Limb (tissue), 2 donors: ENCODE results near the gene SLC46A1.

Experiments
- DNase-seq, 2 donors: peaks; one replicate each; pipeline ENCODE4 v3.0.0-alpha.2; 2016; ENCODE audit errors: extremely low spot score in 2 of 2

The SLC46A1 gene

GRCh38 chr17:28381141-28381825 lies 24.7 kb downstream of the SLC46A1 start:
- DNase-seq: peak in 1 of 2 donors; percentile 47

DNA sequence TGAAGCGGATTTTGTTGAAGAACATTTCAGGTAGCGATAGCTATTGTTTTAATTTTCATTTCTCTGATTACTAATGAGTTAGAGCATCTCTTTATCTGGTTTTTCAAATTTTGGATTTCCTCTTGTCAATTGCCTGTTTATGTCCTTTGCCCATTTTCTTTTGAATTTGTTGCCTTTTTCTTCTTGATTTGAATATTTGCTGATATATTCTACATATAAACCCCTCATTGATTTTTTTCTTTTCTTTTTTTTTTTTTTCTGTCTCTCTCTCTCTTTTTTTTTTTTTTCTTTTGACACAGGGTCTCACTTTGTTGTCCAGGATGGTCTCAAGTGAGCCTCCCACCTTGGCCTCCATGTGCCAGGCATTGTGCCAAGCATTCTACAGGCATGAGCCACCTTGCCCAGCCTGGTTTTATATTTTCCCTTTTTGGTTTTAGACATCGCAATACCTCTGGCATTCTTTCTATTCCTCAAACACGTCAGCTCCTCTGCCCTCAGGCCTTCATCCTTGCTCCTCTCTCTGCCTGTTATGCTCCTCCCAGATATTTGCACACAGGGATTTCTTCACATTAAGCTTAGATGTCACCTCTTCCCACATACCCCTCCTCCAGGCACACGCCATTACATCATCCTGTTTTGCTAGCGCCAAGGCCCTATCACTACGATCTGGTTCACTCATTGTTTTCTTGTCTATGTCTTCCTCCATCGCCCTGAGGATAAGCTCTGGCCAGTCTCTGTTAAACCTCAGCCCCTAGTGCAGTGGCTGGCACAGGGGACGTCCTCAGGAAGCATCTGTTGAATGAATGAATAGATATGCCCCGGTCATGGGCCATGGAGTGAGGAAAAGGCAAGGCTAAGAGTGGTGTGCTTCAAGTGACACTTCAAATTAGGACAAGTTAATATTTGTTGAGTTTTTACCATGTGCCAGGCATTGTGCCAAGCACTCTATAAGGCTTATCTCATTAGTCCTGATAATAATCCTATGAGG lies 25.9 kb downstream of the SLC46A1 start:
- DNase-seq: no peak

- DNase-seq: no peak
Observed at GRCh38 chr17:28372945-28373274, 33.1 kb downstream of the SLC46A1 start.

DNA sequence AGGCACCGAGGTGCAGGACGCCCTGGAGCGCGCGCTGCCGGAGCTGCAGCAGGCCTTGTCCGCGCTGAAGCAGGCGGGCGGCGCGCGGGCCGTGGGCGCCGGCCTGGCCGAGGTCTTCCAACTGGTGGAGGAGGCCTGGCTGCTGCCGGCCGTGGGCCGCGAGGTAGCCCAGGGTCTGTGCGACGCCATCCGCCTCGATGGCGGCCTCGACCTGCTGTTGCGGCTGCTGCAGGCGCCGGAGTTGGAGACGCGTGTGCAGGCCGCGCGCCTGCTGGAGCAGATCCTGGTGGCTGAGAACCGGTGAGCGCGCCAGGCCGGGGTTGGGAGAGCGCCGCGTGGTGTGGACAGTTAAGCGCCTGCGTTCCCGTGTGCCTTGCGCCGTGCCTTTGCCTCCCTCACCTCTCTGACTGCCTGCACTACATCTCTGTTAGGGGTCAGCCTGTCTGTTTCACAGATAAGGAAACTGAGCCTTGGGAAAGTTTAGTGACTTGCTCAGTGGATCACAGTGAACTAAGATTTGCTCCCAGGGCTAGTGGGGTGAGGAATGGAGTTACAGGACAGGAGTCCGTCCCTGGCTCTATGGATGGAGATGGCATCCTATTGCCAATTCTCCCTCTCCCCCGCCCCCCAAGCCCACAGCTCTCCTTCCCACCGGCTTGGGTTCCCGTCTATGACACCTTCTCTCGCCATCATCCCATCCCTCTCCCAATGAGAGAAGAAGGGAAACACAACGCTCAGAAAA lies 33.6 kb downstream of the SLC46A1 start:
- no peak for DNase-seq

DNA sequence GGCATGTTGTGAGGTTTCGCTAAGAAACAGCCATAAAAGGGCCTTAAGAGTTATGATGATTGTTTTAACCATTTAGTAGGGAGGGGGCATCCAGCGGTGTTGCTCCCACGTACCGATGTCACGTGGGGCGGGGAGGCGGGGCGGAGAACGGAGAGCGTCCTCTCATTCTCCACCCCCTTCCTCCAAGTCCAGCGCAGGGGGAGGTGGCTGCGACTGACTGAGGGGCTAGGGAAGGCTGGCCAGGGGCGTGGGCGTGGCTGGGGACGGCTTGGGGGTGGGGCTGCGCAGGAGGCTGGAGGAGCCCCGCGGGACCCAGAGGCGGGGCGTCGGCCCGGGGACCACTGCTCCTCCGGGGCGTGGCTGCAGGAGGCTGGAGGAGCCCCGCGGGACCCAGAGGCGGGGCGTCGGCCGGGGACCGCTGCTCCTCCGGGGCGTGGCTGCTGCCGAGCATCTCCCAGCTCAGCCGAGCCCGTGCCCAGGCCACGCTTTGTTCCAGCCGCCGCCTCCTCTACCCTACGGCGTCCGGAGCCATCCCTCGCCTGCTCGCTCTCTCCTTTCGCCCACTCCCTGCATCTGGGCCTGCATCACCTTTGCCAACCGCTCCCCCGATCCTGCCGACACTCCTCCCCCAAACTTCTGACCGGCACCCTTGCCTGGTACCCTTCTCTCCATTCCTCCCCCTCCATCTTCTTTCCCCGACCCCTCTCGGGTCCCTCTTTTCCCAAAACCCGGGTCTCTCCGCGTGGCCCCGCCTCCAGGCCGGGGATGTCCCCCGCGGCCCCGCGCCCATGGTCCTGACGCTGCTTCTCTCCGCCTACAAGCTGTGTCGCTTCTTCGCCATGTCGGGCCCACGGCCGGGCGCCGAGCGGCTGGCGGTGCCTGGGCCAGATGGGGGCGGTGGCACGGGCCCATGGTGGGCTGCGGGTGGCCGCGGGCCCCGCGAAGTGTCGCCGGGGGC lies 34.5 kb downstream of the SLC46A1 start, which contains the start of gene SARM1:
Gene SARM1 (plus strand): TSS at position 450 of the 958 bp plus-strand sequence. CDS start 339 bp downstream, at position 789.
- peak; percentile 74 to 91 for DNase-seq

DNA sequence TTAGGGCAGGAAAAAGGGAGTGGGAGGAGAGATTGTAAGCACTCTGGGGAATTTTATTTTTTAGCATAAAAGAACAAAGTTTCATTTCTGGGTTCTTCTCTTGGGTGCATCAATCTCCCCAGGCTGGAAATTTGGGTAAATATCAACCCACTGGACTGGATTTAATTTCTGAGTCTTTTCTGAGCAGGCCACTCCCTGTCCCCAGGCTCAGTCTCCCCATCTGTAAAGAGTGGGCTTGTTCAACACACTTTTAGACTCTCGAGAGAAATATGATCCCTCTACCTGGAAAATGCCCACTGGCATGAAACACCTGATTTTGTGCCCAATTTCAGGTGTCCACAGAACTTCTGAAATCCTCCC lies 35.3 kb downstream of the SLC46A1 start:
- no peak for DNase-seq

DNA sequence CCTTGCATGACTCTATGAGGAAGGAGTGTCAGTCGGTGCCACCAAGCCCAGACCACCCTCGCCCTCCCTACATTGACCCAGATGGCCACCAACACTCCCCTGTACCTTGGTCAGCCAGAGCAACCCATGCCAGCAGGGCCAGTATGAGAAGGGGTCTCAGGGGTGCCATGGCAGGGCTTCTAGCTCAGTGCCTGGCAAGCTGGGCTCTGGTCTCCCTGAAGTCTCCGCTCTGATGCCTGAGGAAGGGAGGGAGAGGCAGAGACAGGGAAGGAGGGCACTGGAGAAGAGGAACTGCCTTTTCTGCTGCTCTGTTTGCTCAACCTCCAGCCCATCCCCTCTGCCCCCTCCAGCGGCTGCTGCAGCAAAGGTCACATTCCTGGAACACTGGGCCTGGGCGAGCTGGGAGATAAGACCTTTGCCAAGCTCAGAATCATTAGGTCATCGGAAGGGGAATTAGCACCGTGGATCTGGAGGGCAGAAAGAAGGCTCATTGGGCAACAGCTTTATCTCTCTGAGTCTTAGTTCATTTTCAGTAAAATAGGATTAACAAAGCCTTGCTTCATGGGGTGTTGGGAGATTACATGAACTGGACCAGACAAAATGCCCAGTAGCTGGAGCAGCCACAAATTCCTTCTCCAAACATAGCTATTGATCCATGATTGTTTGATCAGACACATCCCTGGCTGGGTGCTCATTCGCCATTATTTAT lies 35.8 kb downstream of the SLC46A1 start, which contains the start of gene VTN:
Gene VTN (minus strand): TSS at position 273 of the 709 bp plus-strand sequence. CDS start 104 bp downstream, at position 169.
- no peak for DNase-seq

GRCh38 chr17:28369684-28370034 lies 36.4 kb downstream of the SLC46A1 start:
- no peak for DNase-seq

DNA sequence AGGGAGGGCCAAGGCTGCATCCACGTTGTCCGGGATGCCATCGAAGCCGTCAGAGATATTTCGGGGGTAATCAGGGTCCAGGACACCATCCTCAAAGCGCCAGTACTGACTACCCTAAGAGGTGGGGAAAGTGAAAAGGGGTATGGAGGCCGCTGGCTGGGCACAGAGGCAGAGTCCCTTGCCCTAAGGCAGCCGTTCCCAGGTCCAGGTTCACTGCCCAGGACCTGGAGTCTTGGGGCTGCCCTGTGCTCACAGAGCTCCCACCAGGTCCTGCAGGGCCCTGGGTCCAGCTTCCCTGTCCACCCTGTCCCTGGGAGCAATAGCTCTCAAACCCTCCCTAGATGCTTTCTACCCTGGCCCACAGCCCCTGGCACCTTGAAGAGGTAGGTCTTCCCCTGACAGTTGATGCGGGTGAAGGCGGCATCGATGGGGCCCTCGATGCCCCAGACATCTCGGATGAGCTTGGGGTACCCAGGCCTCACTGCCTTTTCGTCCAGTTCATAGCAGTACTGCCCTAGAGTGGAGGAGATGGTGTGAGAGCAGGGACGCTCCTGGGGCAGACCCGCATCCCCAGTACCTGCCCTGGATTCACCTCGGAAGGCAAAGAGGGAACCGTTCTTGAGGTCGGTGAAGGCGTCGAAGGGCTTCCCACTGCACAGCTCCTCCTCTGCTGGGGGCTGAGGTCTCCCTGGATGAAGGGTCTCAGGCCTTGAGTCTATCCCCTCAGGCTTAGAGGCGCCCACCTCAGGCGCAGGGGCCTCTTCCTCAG lies 36.9 kb downstream of the SLC46A1 start:
- no peak for DNase-seq

GRCh38 chr17:28368306-28368831 lies 37.6 kb downstream of the SLC46A1 start:
- DNase-seq: no peak

DNA sequence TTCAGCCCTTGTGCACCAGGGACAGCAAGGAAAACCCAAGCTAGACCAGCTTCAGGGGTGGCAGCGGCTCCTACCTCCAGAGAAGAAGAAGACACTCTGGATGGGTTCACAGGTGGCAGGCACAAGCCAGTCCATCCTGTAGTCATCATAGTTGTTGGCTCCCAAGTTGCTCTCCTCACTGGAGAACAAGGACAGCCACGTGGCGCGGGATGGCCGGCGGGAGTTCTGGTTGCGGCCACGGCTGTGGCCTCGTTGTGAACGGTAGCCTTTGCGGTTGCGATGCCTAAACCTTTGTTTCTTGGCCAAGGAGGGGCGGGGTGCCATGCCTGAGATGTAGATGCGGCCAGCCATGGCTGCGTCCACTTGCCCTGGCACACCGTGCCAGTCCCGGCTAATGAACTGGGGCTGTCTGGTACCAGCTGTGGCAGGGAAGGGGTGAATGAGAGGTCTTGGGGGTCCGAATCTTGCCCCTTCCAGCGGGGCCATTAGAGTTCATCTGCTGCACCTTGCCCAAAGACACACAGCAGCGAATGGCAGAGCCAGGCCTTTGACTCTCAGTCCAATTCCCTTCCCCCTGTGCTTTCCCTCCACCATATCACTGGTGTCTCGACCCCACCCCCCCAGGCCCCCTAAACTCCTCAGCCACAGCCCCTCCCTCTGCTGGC lies 38.2 kb downstream of the SLC46A1 start:
- DNase-seq: no peak

DNA sequence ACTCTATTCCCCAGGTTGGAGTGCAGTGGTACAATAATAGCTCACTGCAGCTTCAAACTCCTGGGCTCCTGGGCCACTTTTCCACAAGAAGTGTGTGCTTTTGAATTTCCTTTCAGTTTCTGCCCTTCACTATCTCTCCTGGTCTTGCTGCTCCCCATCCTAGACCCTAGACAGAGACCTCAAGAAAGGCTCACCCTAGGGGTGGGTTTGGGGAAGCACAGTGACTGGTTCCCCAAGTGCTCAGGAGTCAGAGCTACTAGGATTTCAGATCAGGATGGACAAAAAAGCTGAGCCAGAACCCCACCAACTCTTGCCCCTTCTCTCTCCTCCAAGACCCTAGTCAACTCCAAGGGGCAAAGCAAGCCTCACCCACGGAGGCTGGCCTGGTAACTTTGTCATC lies 39.4 kb downstream of the SLC46A1 start:
- no peak for DNase-seq

GRCh38 chr17:28365487-28365886 lies 40.5 kb downstream of the SLC46A1 start:
- no peak for DNase-seq

GRCh38 chr17:28364665-28365363 lies 41.2 kb downstream of the SLC46A1 start, which contains the start of gene SEBOX:
Gene SEBOX (minus strand): TSS chr17:28365199. CDS start chr17:28365151, 48 bp downstream.
- DNase-seq: no peak

DNA sequence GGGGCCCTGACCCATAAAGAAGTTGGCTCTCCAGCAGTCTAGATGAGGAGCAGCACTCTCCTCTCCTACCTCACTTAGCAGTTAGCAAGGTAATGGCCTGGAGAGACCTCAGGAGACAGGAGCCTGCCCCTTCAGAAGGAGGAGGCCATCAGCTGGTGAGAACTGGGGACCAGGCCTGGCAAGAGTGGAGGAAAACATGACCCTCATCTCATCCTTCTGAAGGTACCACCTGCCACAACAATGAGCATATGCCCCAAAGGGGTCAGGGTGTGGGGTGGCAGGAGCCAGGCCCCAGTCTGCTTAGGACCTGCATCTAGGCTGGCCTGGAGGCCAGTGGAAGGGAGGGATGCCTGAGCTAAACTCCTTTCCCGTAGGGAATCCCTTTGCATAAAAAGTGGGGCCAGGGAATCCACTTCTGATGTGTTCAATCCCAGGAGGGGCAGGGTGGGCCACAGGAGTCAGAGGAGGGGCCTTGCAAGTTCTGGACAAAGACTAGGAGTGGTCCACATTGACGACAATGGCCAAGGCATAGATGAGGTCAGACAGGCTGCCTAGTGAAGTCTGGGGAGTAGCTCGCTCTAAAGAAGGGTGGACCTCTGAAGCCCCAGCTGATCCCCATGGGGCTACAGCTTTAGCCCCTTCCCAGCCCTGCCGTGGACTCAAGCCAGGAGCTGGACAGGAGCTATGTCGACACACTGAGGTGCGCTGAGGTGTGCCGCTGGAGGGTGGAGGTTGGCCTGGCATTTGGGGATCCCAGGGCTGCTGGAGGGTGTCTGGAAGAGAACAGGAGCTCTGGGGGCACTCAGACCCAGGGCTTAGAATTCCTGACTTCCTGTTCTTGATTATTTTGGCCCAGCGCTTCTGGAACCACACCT lies 42.0 kb downstream of the SLC46A1 start:
- no peak for DNase-seq

DNA sequence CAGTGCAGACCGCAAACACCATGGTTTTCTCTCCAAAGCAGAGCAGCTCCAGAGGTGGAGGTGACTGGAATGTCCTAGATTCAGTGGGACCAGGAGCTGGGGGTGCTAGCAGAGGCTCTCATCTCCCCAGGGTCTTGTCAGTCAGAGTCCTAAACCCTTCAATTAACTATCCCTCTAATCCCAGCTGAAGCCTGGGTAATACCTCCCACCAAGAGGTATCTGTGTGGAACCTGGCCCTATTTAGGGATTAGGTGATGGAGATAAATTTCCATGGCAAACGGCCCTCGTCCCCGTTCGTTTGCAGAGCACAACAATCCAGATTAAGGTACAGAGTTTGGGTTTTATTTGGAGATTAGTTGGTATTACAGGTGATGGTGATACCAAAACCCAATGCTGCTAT lies 42.8 kb downstream of the SLC46A1 start:
- DNase-seq: no peak

DNA sequence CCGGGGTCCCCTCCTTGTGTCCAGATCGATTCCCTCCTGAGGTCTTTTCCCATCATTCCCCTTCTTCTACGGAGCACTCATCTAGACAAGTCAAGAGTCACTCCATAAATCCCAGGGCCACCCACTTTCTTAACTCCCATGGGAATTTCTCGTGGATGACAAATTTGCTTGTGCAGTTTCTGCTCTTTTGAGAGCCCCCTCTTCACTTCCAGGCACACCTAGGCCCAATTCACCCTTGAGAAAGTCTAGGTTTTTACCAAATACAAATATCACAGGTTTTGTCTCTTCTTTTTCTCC lies 48.2 kb downstream of the SLC46A1 start:
- DNase-seq: no peak
